Measurements from ENCODE around the gene SPTB. TPM values are rescaled to one million over a fixed set of nuclear protein-coding genes. Genes with fewer than 3 reads are reported as not detected.

The SPTB gene
- total RNA-seq, 1 donor from 2014 or later, result 8.9 TPM

DNA sequence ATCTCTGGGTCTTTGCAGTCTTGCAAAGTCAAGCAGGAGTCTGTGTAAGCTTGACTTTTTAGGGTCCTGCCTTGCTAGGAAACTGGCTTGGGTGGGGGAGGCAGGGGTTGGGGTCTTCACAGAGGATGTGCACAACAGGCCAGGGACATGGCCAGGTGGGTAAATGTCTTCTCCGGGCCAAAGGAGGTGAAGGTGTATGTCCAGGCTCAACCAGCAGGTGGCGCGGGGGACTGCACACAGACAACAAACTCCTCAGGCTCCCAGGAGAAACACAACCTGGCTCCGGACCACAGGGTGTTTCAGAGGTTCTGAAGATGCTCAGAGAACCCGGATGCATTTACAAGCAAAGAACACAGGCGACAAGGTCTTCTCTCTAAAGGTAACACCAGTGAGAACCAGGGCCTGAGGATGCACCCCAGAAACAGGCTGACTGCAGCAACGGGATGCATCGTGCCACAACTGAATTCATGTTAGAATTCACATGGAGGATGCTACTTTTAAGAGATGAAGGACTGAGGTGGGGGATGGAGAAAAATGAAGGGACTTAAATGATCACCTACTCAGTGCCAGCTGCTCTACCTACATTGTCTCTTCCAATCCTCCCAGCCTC, 119.5 kb downstream of the SPTB start:
- no peaks in the 10 kb centered on the region for H3K27me3 Mint-ChIP-seq (ENCODE audit: low read depth)
- H3K27ac Mint-ChIP-seq, result peak overlapping the region; percentile 98
- peaks cover 93% of the 10 kb centered on the region for H3K4me1 Mint-ChIP-seq
- H3K9me3 Mint-ChIP-seq, result no peaks in the 10 kb centered on the region
- H3K4me3 Mint-ChIP-seq, result no peak overlapping the region
- TF ChIP-seq, protein P1, sequence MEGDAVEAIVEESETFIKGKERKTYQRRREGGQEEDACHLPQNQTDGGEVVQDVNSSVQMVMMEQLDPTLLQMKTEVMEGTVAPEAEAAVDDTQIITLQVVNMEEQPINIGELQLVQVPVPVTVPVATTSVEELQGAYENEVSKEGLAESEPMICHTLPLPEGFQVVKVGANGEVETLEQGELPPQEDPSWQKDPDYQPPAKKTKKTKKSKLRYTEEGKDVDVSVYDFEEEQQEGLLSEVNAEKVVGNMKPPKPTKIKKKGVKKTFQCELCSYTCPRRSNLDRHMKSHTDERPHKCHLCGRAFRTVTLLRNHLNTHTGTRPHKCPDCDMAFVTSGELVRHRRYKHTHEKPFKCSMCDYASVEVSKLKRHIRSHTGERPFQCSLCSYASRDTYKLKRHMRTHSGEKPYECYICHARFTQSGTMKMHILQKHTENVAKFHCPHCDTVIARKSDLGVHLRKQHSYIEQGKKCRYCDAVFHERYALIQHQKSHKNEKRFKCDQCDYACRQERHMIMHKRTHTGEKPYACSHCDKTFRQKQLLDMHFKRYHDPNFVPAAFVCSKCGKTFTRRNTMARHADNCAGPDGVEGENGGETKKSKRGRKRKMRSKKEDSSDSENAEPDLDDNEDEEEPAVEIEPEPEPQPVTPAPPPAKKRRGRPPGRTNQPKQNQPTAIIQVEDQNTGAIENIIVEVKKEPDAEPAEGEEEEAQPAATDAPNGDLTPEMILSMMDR (IDR thresholded peaks at IDR 0.05; ENCODE audit: unreplicated experiment), result peak; percentile 84
- DNase-seq (ENCODE audit: low spot score in 2 of 2, unreplicated experiment in 2 of 2), result peak in 1 of 2 experiments; percentile 67
- H3K36me3 Mint-ChIP-seq, result no peaks in the 10 kb centered on the region

DNA sequence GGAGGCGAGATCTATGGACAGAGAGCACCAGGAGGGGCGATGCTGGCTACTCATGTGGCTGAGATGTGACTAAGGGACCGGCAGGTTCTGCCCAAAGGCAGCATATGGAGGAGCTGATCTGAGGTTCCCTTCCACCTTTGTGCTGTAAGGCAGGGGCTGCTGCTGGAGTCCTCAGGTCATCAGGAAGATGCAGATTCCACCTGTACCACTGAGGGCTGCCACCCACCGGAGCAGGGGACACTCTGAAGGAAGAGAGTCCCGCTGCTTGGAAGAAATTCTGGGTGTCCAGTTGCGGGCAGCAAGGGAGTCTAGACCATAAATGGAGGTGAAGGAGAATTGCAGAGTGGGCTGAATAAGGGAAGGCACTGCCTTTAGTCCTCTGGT, 120.2 kb downstream of the SPTB start:
- Mint-ChIP-seq H3K27me3 (ENCODE audit: low read depth) (no peaks in the 10 kb centered on the region), H3K36me3 (no peaks in the 10 kb centered on the region), H3K9me3 (no peaks in the 10 kb centered on the region), H3K27ac (peak overlapping the region; percentile 98), H3K4me3 (no peak overlapping the region), H3K4me1 (peaks cover 90% of the 10 kb centered on the region)
- DNase-seq (ENCODE audit: low spot score in 2 of 2, unreplicated experiment in 2 of 2), result no peak
- TF ChIP-seq, protein P1 (IDR thresholded peaks at IDR 0.05; ENCODE audit: unreplicated experiment), result no peak

DNA sequence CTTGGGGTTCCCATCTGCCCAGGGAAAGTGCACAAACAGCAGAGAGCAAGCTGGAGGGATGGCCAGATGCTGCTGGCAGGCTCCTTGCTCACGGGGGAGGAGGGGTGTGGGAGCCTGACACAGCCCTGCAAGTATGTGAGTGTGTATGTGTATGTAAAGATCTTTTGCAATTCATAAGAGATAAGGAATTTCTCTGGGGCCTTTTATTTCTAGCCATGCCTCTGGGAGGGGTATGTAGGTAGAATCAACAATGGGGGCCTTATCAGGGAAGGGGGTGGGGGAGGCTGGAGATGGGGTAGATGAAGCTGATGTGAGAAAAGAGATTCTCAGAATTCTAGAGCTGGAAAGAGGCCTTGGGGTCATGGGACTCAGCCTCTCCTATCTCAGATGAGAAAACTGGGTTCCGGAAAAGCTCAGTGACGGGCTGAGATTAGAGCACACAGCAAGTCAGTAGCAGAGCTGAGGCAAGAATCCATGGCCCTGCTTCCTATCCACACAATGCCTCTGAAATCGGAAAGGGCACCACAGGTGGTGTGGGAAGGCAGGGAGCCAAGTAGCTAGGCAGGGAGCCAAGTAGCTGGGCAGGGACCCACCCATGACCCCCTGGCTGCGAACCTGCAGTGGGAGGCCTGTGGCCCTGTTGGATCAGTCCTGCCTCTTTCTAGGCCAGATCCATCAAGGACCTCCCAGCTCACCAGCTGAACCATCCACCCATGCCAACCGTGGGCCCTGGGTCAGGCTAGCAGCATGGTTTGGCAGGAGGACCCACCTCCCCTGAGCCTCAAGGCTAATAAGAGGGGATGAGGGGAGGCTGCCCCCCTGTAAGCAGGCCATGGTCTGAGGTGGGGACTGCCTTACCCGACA, 120.8 kb downstream of the SPTB start:
- Mint-ChIP-seq H3K4me3 (peak overlapping the region; percentile 38), H3K27me3 (ENCODE audit: low read depth) (no peaks in the 10 kb centered on the region), H3K4me1 (peaks cover 84% of the 10 kb centered on the region), H3K36me3 (no peaks in the 10 kb centered on the region), H3K9me3 (no peaks in the 10 kb centered on the region), H3K27ac (peak overlapping the region; percentile 98)
- TF ChIP-seq, protein P1 (IDR thresholded peaks at IDR 0.05; ENCODE audit: unreplicated experiment), result no peak
- peak in 1 of 2 experiments; percentile 65 for DNase-seq (ENCODE audit: low spot score in 2 of 2, unreplicated experiment in 2 of 2)

GRCh38 chr14:64758025-64758521, 121.6 kb downstream of the SPTB start:
- H3K36me3 Mint-ChIP-seq, result no peaks in the 10 kb centered on the region
- H3K9me3 Mint-ChIP-seq, result no peaks in the 10 kb centered on the region
- DNase-seq (ENCODE audit: low spot score in 2 of 2, unreplicated experiment in 2 of 2), result peak in 1 of 2 experiments; percentile 49
- no peaks in the 10 kb centered on the region for H3K27me3 Mint-ChIP-seq (ENCODE audit: low read depth)
- H3K27ac Mint-ChIP-seq, result peak overlapping the region; percentile 98
- TF ChIP-seq, protein P1 (IDR thresholded peaks at IDR 0.05; ENCODE audit: unreplicated experiment), result no peak
- peaks cover 75% of the 10 kb centered on the region for H3K4me1 Mint-ChIP-seq
- no peak overlapping the region for H3K4me3 Mint-ChIP-seq

- no peak overlapping the region for H3K4me3 Mint-ChIP-seq
- peaks cover 71% of the 10 kb centered on the region for H3K4me1 Mint-ChIP-seq
- DNase-seq (ENCODE audit: low spot score in 2 of 2, unreplicated experiment in 2 of 2), result no peak
- H3K9me3 Mint-ChIP-seq, result no peaks in the 10 kb centered on the region
- peak overlapping the region; percentile 98 for H3K27ac Mint-ChIP-seq
- no peaks in the 10 kb centered on the region for H3K27me3 Mint-ChIP-seq (ENCODE audit: low read depth)
- no peaks in the 10 kb centered on the region for H3K36me3 Mint-ChIP-seq
- TF ChIP-seq, protein P1 (IDR thresholded peaks at IDR 0.05; ENCODE audit: unreplicated experiment), result no peak
Observed at GRCh38 chr14:64757601-64758000, 122.1 kb downstream of the SPTB start.
